LNCaP clone FGC (cell line): Measurements from ENCODE around the gene DUSP16.

Experiments
- DNase-seq: peaks from one replicate; pipeline ENCODE4 v3.0.0-alpha.2; 2011; ENCODE audit warnings: low read depth
- H3K4me3 ChIP-seq: 2 replicates; pipeline ENCODE4 v1.5.1; 2011; ENCODE audit warnings: mild to moderate bottlenecking, low read depth, low read length, control low read depth
- CTCF ChIP-seq: IDR thresholded peaks from 2 replicates; pipeline ENCODE4 v1.5.1; 2012; ENCODE audit warnings: mild to moderate bottlenecking; ENCODE audit not compliant: control insufficient read depth, insufficient read depth; ENCODE audit errors: extremely low read depth

Gene DUSP16

GRCh38 chr12:12562016-12562483, 613 bp downstream of the DUSP16 start:
- DNase-seq, result no peak
- peak overlapping the region; percentile 82 for H3K4me3 ChIP-seq
- no peak for TF ChIP-seq CTCF

- no peak for TF ChIP-seq CTCF
- DNase-seq, result no peak
These were observed 1.2 kb downstream of the DUSP16 start for GRCh38 chr12:12561371-12562015.

GRCh38 chr12:12560587-12561370, 1.9 kb downstream of the DUSP16 start:
- DNase-seq, result peak; percentile 85
- TF ChIP-seq CTCF, result no peak
- peak overlapping the region; percentile 82 for H3K4me3 ChIP-seq

More at GRCh38 chr12:12561371-12562015, 1.2 kb downstream of the DUSP16 start:
- H3K4me3 ChIP-seq, result peak overlapping the region; percentile 82

- peak overlapping the region; percentile 82 for H3K4me3 ChIP-seq
- no peak for DNase-seq
- TF ChIP-seq CTCF, result no peak
These were observed 2.9 kb downstream of the DUSP16 start for GRCh38 chr12:12559719-12560296.

- H3K4me3 ChIP-seq, result no peak overlapping the region
- TF ChIP-seq CTCF, result no peak
- no peak for DNase-seq
These were observed 4.4 kb downstream of the DUSP16 start for GRCh38 chr12:12558291-12558690.

GRCh38 chr12:12557733-12558132, 4.9 kb downstream of the DUSP16 start:
- H3K4me3 ChIP-seq, result no peak overlapping the region
- no peak for DNase-seq
- TF ChIP-seq CTCF, result no peak

- H3K4me3 ChIP-seq, result no peak overlapping the region
- no peak for DNase-seq
- no peak for TF ChIP-seq CTCF
These were observed 7.0 kb downstream of the DUSP16 start for GRCh38 chr12:12555656-12556055.
